Measurements from ENCODE around the gene HAUS7.

Gene HAUS7

DNA sequence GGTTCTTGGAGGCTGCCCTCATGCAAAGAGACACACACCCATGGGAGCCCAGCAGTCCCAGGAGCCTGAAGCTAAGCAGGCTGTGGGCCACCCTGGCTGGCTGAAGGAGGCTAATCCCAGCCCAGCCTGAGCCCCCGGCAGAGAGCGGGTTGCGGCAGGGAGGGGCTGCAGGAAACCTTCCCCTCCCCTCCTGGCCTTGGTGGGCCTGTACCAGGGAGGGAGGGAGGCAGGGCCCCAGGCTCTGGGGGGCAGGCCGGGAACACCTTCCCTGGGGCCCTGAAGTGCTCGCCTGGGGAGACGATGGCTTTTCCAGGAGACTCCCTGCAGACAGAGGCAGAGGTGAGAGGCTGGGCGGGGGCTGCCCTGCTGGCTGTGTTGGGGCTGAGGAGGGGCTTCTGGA, 28.1 kb upstream of the HAUS7 start:
- no peak for DNase-seq

DNA sequence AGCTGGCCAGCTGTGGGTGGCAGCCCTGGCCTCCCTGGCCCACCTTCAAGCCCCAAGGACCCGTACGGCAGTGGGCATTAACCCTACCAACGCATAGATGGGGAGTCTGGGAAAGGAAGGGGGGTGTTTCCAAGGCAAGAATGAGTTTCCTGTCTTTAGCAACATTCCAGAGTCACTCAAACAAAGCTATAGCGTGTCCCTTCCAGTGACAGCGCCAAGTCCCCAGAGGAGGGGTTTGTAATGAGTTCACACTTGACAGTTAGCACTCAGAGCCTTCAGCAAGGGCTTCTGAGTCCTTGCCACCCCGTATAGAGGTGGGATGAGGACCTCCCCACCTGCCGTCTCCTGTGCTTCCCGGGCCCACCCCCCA, 26.2 kb upstream of the HAUS7 start:
- no peak for DNase-seq

DNA sequence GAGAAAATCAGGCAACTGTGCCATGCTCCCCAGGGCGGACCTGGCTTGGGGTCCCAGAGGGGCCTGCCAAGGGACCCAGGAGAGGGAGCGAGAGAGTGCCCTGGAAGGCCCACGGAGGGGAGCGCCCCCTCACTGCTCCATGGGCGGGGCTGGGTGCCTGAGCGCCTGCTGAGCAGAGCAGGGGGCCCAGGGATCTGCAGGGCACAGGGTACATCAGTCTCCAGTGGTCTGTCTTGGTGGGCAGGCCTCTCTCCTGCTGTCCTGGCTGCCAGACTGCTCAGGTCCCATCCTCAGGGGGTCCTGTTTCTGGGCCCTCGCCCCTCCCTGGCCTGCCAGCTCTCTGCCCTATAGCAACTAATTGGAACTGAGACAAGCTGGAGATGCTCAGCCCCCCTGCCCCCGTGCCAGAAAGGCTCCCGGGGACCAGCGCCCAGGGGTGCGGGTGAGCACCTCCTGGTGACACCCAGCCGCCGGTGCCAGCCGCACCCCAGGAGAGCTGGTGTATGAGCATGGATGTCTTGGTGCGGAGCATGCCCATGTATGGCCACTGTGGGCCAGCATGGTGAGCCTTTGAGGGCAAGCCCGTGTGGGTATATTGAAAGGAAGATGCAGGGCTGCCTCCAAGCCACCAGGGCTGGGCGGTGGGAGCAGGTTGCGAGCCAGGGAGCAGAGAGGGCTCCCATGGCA, 25.7 kb upstream of the HAUS7 start:
- no peak for DNase-seq

DNA sequence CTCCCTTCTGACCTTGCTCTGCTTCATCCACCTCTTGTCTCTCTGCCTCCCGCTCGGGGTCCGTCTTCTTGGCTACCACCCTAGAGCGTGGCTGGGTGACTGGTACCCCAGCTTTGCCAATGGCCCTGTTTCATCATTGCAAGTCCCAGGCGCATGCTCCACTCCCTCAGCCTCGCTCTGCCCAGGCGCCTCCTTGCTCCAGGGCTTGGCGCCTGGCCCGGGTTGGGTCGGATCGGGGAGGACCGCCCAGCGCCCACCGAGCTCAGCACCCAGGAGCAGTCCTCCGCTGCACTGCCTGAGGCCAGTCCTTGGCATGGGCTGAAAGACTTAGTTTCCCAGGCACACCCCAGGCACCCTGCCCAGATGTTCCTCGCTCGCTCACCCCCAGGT, 25.0 kb upstream of the HAUS7 start:
- no peak for DNase-seq

DNA sequence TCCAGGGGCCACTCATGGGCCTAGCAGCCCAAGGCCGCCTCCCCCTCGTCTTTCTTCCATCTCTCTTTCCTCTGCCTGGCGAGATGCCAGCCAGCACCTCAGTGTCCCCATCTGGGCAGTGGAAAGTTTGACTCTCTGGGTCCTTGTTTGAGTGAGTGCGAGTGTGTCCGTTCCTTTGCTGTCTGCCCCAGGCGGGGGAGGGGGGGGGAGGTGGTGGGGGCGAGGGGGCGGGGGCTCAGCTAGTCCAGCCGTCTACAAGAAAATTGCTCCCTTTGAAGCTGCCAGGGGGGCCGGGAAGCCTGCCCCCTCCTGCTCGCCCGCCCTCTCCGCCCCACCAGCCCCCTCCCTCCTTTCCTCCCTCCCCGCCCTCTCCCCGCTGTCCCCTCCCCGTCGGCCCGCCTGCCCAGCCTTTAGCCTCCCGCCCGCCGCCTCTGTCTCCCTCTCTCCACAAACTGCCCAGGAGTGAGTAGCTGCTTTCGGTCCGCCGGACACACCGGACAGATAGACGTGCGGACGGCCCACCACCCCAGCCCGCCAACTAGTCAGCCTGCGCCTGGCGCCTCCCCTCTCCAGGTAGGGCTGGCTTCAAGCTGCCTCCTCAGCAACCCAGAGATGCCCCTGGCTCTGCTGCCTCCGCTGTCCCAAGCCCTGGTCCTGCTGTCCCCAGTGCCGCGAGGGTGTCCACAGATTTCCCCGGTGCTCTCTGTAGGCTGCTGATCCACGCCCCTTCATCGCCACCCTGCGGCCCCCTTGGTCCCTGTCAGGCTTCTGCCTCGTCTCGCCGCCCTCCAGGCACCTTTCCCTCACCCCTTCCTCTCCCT, 24.4 kb upstream of the HAUS7 start, which contains the start of gene BGN:
TSS of gene BGN (plus strand) at position 440 of the 821 bp plus-strand sequence. CDS start 9,652 bp downstream, outside the sequence.
- DNase-seq: no peak

- no peak for DNase-seq
These were observed 23.7 kb upstream of the HAUS7 start for GRCh38 chrX:153494061-153494460.

GRCh38 chrX:153493085-153493484, 22.7 kb upstream of the HAUS7 start:
- no peak for DNase-seq

DNA sequence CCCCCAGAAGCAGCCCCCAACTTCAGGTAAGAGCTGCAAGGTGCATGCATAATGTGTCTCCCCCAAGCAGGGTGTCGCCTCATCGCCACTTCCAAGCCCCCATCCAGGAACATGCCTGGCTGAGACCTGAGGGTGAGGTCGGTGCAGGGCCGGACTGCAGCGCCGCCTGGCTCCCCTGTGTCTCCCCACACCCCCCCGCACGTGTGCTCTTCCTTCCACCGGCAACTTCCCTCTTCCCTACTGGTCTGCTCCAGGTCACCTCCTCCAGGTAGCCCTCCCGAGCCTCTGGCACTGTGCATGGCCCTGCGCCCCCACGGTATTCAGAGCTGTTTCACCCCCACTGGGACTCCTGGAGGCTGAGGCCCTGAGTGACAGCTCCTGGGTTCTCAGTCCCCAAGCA, 22.2 kb upstream of the HAUS7 start:
- DNase-seq: no peak

DNA sequence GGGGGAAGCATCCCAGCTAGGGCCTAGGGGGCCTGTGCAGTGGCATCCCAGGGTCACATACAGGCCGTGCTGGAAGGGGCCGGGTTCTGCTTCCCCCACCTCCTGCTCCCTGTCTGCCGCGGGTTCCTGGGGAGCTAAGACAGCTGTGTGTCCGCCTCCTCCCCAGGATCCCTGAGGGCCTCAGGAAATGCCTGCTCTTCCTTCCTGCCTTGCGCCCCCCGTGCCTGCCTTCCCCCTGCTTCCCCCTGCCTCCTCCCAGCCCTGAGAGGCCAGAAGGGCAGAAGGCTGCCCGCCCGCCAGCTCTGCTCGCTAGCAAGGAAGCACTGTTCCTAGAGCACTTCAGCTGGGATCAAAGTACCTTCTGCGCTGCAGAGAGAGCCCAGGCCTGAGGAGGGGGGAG, 21.5 kb upstream of the HAUS7 start:
- no peak for DNase-seq

DNA sequence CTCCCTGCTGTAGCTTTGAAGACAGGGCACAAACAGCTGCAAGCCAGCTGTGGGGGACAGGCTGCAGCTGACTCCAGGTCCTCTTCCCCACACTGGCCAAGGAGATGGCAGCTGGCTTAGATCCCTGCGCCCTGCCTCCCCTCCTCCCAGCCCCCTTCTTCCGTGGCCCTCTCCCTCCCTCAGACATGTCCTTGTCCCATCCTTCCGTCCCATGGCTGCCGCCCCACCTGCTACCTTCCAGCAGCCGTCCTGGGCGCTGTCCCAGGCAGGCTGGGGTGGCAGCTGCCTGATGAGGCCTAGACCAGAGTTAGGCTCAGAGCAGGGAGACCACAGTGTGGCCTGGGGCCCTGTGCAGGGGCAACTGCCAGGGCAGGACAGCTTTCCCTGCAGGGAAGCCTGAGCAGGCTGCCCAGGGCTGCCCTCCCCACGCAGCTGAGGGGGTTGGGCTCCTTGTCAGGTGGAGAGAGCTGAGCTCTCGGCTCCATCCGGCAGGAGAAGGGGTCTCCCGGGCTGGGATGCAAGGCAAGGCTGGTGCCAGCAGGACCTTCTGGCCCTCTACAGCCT, 21.1 kb upstream of the HAUS7 start:
- no peak for DNase-seq

DNA sequence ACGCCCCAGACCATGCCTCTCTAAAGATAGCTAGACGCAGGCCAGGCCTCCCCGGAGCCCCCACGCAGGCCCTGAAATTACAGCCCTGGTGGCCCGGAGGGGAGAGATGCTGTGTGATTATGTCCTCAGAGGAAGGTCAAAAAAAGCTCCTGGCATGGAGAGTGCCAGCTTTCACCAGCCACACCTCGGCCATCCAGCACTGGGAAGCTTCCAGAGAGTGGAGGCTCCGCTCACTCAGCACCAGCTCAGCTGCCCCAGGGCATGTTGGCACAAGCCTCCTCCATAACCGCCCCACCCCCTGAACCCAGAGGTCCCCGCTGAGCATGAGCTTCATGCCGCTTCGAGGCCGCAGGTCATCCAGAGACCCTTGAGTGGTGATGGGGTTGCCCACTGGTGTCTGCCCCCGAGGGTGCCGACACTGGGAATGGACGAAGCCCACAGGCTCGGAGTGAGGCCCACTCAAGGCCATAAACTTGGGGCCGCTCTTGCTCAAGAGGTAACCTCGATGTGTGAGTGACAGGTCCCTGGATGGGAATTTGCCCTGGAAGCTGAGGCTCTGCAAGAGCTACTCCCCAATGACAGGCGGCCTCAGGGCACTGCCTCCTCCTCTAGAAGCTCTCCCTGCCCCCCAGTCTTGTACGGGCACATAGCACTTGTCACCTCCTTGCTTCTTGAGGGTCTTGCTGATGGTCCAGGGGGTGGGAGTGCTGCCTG, 20.0 kb upstream of the HAUS7 start:
- no peak for DNase-seq

DNA sequence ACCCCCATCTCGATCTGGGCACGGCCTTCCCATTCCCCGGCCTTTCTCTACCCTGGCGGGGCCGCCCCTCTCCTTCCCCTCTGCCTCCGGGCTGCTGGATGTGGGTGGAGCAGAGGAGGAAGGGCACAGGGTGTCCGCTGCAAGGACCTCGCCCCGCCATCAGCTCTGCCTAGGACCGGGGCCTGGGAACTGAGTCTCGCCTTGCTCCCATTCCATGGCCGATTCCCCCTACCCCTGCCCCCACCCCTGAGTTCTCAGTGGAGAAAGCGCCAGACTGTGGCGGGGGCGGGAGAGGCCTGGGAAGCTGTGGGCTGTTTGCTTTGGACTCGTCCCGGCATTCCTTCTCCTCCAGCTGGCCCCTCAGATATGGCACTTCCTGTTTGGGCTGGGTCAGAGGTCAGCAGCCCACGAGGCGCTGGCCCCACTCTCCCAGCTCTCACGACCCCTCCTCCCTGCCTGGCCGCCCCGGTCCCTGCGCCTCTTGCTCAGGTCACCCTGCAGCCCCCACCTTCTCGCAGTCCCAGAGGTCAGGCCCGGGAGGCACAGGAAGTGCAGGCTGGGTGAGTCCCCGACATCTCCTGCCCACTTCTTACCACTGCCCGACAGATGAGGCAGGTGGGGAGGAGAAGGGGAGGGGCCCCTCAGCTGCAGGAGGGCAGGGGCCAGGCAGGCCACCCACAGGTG, 18.0 kb upstream of the HAUS7 start:
- no peak for DNase-seq

DNA sequence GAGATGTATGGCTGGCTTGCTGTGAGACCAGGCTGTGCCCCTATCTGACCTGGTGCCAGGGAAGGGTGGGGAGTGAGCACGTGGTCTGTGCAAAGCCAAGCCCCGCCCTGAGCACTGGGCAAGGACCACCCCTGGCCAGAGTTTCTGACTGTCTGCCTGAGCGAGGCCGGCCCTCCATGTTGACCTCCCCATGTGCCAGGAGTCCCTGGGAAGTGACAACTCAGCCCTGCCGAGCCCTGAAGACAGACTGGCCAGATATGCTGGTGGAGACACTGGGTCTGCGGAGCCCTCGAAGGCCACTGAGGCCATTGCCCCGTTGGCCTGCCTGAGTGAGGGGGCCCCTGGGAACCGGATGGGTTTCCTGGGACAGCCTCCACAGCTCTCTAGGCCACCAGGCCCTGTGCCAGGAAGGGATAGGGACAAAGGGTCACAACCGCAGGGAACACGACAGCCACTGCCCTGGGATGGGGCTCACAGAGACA, 17.3 kb upstream of the HAUS7 start:
- no peak for DNase-seq

GRCh38 chrX:153486171-153486570, 15.8 kb upstream of the HAUS7 start:
- DNase-seq: no peak

- no peak for DNase-seq
These were observed 15.2 kb upstream of the HAUS7 start for GRCh38 chrX:153485396-153486080.

- no peak for DNase-seq
These were observed 12.1 kb upstream of the HAUS7 start for GRCh38 chrX:153482376-153483015.

- no peak for DNase-seq
These were observed 10.7 kb upstream of the HAUS7 start for GRCh38 chrX:153481043-153481442.

DNA sequence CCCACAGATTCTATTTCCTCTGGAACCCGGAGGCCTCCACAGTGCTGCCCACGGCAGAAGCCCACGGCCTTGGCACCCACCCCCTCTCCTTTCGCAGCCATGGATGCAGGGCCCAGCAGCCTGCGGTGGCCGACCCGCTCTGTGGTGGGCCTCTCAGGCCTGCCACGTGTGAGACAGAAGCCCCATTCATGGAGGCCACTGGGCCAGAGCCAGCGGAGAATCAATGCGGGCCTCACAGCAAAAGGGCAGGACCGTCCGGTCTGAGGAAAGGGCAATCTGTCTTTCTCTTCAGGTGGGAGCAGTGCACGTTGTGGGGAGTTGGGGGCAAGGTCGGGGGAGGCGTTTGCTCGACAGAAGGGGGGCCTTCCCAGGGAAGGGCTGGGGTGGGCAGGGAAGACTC, 8.4 kb upstream of the HAUS7 start:
- no peak for DNase-seq

DNA sequence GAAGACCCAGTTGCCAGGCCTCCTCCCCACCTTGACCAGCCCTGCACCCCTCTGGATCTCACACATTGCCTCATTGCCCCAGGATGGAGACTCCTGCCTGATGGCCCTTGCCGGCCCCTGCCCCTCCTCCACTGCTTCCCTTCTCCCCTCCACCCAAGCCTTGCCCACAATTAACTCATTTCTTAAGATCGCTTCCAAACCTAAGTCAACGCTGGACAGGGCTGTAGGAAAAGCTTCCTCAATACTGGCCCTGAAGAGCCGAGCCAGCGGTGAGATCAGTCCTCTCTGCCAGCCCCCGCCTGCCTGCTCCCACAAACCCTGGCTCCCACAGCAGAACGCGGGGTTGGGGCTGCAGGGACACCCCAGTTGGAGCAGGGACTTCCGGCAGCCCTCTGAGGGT, 7.5 kb upstream of the HAUS7 start:
- no peak for DNase-seq

GRCh38 chrX:153477364-153477857, 7.0 kb upstream of the HAUS7 start:
- no peak for DNase-seq

DNA sequence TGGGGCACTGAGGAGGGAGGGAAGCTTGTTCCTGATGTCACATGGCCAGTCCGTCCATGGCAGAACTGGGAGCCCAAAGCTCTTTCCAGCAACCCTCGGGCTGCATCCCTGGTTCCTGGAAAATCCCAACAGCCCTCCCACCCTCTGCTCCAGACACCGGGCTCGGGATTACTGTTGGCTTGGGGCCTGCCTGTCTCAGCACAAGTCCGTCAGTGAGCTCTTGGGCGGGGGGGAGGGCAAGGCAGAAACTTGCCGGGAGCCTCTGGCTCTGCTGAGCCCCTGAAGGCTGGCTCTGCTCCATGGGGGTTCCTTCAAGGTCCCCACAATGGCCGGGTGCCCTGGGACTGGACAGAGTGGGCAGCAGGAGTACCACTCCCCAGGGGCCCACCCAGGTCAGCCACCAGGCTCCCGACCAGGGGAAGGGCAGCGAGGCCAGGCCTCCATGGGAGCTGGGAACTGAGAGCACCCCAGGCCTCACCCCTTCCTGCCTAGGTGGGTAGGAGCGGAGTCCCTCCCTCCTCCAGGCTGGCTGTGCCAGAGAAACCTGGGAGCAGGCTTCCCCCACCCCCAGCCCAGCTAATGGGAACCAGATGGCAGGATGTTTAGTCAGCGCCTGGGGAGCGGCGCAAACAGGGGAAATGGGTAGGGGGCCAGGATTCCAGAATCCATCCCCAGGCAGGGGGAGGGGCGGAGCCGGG, 6.4 kb upstream of the HAUS7 start:
- no peak for DNase-seq
